NCI-H1092 treated with DMSO at 0.1 percent for 48 hours (cell line): ENCODE data around the gene CST2.
A peak's percentile ranks its signal among the peaks of the same experiment; 100 is the strongest.
"Not testable (repeated sequence)": the region's sequence is repeated elsewhere in the genome, so short reads cannot be mapped to it uniquely, and the experiment has no call there.

Experiments
- DNase-seq: peaks from one replicate; lab custom pipeline; 2025; lab: John Stamatoyannopoulos, UW

The CST2 gene

DNA sequence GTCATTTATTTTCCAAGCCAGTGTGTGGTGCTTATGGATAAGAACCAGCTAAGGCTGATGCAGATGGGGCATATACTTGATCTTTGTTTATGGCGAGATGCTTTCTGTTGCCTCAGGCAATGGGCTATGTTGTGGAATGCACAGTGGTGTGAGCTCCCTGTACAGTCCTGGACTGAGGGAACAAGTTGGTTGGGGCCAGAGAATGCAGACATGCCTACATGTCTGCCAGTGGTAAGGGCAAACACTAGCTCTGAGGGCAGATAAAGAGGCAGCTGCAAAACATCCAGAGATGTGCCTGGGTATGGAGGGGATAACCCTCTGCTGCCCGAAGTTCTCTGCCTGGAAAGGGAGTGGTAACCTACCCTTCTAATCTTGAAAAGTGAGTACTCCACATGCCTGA is 16.2 kb downstream of the CST2 start:
- not testable (repeated sequence) for DNase-seq

DNA sequence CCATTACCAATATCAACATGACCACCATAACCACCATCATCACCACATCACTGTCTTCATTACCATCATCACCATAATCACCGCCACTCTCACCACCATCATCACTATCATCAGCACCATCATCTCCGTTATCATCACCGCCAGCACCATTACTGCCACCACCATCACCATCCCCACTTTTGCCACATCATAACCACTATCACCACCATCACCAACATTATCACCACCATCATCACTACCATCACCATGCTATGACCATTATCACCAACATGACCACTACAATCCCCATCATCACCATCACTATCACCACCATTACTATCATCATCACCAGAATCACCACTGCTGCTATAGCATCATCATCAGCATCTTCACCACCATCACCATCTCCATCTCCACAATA is 25.7 kb downstream of the CST2 start:
- no peak for DNase-seq

DNA sequence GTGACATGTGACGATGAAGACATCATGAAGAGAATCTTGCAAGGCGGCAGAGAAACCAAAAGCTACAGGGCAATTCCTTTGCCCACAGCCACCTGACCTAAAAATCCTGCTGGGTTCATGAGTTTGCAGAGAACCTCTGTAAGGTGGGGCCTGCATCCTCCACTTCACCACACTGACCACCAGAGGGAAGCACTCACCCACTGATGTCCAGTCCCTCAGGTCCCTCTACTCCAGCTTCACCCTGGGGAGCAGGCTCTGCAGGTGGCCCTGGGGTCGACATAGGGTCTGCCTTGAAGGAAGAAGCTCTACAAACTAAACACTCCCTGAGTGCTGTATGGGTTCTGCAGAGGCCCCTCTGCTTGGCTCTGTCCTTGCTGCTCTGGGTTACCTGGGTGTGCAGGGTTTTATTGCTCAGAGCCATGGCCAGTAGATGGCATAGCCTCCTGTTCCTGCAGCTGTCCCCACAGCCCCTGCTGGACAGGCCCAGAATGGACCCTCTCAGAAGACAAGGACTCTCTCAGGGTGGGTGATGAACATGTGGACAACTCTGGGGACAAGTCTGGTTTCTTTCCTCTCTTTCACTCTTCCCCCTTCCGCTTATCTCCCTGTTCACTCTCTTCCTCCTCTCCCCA is 27.2 kb downstream of the CST2 start:
- DNase-seq: peak; percentile 5

GRCh38 chr20:23795526-23795925 is 31.0 kb downstream of the CST2 start:
- no peak for DNase-seq

DNA sequence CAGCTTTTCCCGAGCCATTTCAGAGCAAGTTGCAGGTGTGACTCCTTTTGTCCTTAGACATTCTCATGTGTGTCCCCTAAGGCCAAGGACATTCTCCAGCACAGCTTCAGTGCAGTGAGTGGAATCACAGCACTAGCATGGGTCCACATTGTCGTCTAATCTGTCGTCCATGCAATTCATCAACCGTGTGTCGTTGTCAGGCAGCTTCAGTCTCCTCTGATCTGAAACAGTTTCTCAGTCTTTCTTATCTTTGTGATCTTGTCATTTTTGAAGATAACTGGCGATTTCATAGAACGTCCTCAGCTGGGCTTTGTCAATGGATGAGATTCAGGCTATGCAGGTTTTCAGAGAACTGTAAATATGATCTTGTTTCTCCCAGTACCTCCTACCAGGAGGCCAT is 31.7 kb downstream of the CST2 start:
- DNase-seq: no peak

DNA sequence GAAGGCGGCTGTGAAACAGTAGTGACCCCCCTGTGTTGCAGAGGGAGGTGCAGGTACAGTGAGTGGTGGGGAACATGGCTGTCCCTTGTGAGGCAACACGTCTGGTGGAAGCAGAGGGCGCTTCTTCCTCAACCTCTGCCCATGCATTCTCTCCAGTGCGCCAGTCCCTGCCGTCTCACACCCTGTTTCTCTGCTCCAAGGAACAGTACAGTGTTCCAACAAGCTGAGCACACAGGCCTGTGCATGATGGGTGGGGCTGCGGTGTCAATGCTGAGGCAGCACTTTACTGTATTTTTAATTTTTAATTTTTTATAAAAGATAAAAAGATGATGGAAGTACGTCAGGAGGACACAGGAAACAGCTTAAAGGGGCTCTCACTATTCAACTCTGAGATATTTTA is 32.5 kb downstream of the CST2 start:
- no peak for DNase-seq

- DNase-seq: no peak
Observed at GRCh38 chr20:23783447-23783846, 43.1 kb downstream of the CST2 start.

DNA sequence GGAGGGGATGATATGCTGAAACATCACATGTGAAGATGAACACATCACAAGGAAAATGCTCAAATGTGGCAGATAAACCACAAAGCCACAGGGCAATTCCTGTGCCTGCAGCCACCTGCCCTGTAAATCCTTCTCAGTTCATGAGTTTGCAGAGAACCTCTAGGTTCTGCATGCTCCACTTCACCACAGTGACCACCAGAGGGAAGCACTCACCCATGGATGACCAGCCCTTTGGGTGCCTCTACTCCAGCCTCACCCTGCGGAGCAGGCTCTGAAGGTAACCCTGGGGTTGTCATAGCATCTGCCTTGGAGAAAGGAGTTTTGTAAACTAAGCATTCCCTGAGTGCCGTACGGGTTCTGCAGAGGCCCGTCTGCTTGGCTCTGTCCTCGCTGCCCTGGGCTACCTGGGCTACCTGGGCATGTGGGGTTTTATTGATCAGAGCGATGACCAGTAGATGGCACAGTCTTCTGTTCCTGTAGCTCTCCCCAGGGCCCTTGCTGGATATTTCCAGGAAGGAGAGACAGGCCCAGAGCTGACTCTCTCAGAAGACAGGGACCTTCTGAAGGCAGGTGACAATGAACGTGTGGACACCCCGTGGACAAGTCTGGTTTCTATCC is 44.1 kb downstream of the CST2 start:
- DNase-seq: peak; percentile 5

DNA sequence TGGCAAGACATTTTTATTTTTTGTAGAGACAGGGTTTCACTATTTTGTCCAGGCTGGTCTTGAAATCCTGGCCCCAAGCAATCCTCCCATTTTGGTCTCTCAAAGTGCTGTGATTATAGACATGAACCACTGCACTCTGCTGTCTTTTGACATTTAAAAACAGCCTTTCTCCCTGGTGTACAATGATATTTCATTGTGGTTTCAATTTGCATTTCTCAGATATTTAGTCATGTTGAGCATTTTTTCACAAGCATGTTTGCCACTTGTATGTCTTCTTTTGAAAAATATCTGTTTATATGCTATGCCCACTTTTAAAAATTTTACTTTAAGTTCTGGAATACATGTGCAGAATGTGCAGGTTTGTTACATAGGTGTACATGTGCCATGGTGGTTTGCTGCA is 47.9 kb downstream of the CST2 start:
- DNase-seq: not testable (repeated sequence)

- not testable (repeated sequence) for DNase-seq
Observed at GRCh38 chr20:23777380-23777779, 49.1 kb downstream of the CST2 start.

DNA sequence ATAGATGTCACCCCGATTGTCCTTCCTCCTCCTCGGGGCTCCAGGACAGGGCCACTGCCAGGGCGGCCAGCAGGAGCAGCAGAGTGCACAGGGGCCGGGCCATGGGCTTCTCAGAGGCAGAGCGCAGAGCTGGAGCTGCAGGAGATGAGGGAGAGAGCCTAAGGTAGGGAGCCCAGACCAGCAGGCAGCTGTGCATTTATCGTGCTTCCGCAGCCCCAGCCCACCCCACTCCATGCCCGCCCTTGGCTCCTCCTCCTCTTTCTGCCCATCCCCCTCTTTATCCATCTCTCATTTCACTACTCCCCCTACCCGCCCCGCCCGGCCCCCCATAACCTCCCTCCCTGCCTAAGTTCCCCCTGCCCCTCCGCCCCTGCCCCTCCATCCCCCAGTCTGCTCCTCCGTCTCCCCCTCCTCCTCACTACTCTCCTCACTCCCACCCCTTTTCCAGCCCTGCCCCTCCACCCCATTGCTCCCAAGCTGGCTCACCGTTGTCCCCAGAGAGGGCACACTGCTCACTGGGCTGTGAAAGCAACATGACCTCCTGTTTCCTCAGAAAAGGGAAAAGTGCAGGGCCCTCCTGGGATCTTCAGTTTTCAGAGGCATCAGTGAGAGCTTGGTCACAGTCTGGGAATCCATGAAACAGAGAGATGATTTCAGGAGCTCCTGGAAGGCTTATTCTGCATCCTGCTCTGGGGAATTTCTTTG is 50.3 kb downstream of the CST2 start:
- DNase-seq: peak; percentile 1

GRCh38 chr20:23774081-23774480 is 52.4 kb downstream of the CST2 start:
- no peak for DNase-seq
